H1 (cell line): ENCODE results near the gene CD34. TPM values are rescaled to one million over a fixed set of nuclear protein-coding genes. Genes with fewer than 3 reads are reported as not detected.

Source experiments
- CTCF ChIA-PET: fragments of 300-600 bp; sonication (Branson Sonifier 250); formaldehyde crosslinking; loops from one replicate; lab custom pipeline; 2021; ENCODE audit not compliant: partially characterized antibody; lab: Charles Lee
- POLR2A ChIA-PET: fragments of 300-600 bp; sonication (Branson Sonifier 250); formaldehyde crosslinking; loops from one replicate; lab custom pipeline; 2021; ENCODE audit warnings: inconsistent platforms; ENCODE audit not compliant: partially characterized antibody; lab: Charles Lee
- DNase-seq, 2 experiments: peaks; one replicate each; pipeline versions ENCODE4 v3.0.0 to v3.0.0-alpha.2; 2010 to 2022; ENCODE audit warnings: low spot score in 2 of 2, low read depth in 1 of 2, mixed read lengths in 1 of 2
- FAIRE-seq: peaks from 2 replicates; lab custom pipeline; 2011; peaks lifted over from hg19 to GRCh38; lab: Jason Lieb, UNC
- H2AFZ ChIP-seq: 2 replicates; pipeline ENCODE4 v1.8.1; 2012; ENCODE audit warnings: low read length, inconsistent platforms
- H2AK5ac ChIP-seq: 2 replicates; pipeline ENCODE4 v1.6.1; 2013; ENCODE audit warnings: low read depth, low read length
- H2BK120ac ChIP-seq: replicated peaks from 2 replicates; pipeline ENCODE3; 2013; ENCODE audit warnings: low read depth, low read length, inconsistent platforms
- H2BK12ac ChIP-seq: 2 replicates; pipeline ENCODE4 v1.6.1; 2013; ENCODE audit warnings: low read depth, low read length
- H2BK15ac ChIP-seq: 2 replicates; pipeline ENCODE4 v1.6.1; 2013; ENCODE audit warnings: low read length
- H2BK20ac ChIP-seq: 2 replicates; pipeline ENCODE4 v1.6.1; 2013; ENCODE audit warnings: low read length
- H2BK5ac ChIP-seq: 2 replicates; pipeline ENCODE4 v1.6.1; 2013; ENCODE audit warnings: low read depth, low read length
- H3K14ac ChIP-seq: 2 replicates; pipeline ENCODE4 v1.6.1; 2013; ENCODE audit warnings: inconsistent platforms; ENCODE audit not compliant: insufficient read length
- H3K18ac ChIP-seq: 2 replicates; pipeline ENCODE4 v1.6.1; 2013; ENCODE audit warnings: low read length; ENCODE audit errors: extremely low read depth
- H3K23ac ChIP-seq: 2 replicates; pipeline ENCODE4 v1.6.1; 2013; ENCODE audit warnings: inconsistent platforms; ENCODE audit not compliant: insufficient read length
- H3K23me2 ChIP-seq: 2 replicates; pipeline ENCODE4 v1.6.1; 2013; ENCODE audit warnings: low read depth, low read length
- H3K27ac ChIP-seq: 2 replicates; pipeline ENCODE4 v1.6.1; 2011; ENCODE audit warnings: low read depth, low read length, inconsistent platforms
- H3K27me3 ChIP-seq, 4 experiments: replicated peaks in 1 of 4; 1 replicate in 1 of 4; 2 replicates in 3 of 4; pipeline versions ENCODE4 v1.6.1 to v1.8.1; 2011 to 2013; ENCODE audit warnings: low read length in 3 of 4, mild to moderate bottlenecking in 3 of 4, inconsistent platforms in 2 of 4, mixed read lengths in 2 of 4, moderate library complexity in 1 of 4; ENCODE audit not compliant: control insufficient read depth in 3 of 4, insufficient read depth in 3 of 4; ENCODE audit errors: extremely low read depth in 1 of 4
- H3K36me3 ChIP-seq, 4 experiments: 2 replicates each; pipeline versions ENCODE4 v1.6.1 to v1.8.1; 2011 to 2013; ENCODE audit warnings: mild to moderate bottlenecking in 4 of 4, low read length in 3 of 4, moderate library complexity in 2 of 4, control low read depth in 1 of 4, inconsistent platforms in 1 of 4; ENCODE audit not compliant: insufficient read depth in 4 of 4, control insufficient read depth in 2 of 4
- H3K4ac ChIP-seq: replicated peaks from 2 replicates; pipeline ENCODE3; 2013; ENCODE audit warnings: low read length, low read depth, mixed read lengths, inconsistent platforms; ENCODE audit not compliant: insufficient read length
- H3K4me1 ChIP-seq, 4 experiments: replicated peaks in 1 of 4; 1 replicate in 1 of 4; 2 replicates in 3 of 4; pipeline versions ENCODE4 v1.6.1 to v1.8.1; 2011 to 2013; ENCODE audit warnings: low read length in 3 of 4, inconsistent platforms in 2 of 4, mixed read lengths in 1 of 4; ENCODE audit not compliant: insufficient read depth in 4 of 4, control insufficient read depth in 3 of 4
- H3K4me2 ChIP-seq, 2 experiments: 2 replicates each; pipeline versions ENCODE4 v1.6.1 to v1.8.1; 2011 to 2013; ENCODE audit warnings: low read depth in 2 of 2, low read length in 2 of 2, control low read depth in 1 of 2, inconsistent platforms in 1 of 2, mild to moderate bottlenecking in 1 of 2; ENCODE audit not compliant: insufficient read depth in 1 of 2
- H3K4me3 ChIP-seq, 4 experiments: fragments of 200-600, 300-600 bp in 1 of 4; sonication (generic), shearing (Covaris generic), sonication (Bioruptor Twin) in 1 of 4; 2 replicates each; pipeline versions ENCODE4 v1.5.1 to v1.8.1; 2011 to 2016; ENCODE audit warnings: low read length in 4 of 4, low read depth in 3 of 4, control low read depth in 2 of 4, inconsistent platforms in 2 of 4, mild to moderate bottlenecking in 2 of 4, mixed read lengths in 1 of 4, moderate library complexity in 1 of 4; ENCODE audit not compliant: insufficient read depth in 2 of 4; ENCODE audit errors: extremely low read depth in 1 of 4
- H3K56ac ChIP-seq: replicated peaks from 2 replicates; pipeline ENCODE3; 2013; ENCODE audit warnings: low read depth, mild to moderate bottlenecking, mixed read lengths, low read length, inconsistent platforms; ENCODE audit not compliant: insufficient read length
- H3K79me1 ChIP-seq: 2 replicates; pipeline ENCODE4 v1.6.1; 2013; ENCODE audit warnings: low read depth, low read length, control low read depth
- H3K79me2 ChIP-seq, 2 experiments: 2 replicates each; pipeline versions ENCODE4 v1.6.1 to v1.8.1; 2012 to 2013; ENCODE audit warnings: low read length in 2 of 2, mild to moderate bottlenecking in 2 of 2, inconsistent platforms in 1 of 2; ENCODE audit not compliant: insufficient read depth in 2 of 2, control insufficient read depth in 1 of 2
- H3K9ac ChIP-seq, 4 experiments: replicated peaks in 1 of 4; 1 replicate in 1 of 4; 2 replicates in 3 of 4; pipeline versions ENCODE4 v1.6.1 to v1.8.1; 2011 to 2013; ENCODE audit warnings: low read depth in 3 of 4, low read length in 3 of 4, control low read depth in 2 of 4, mild to moderate bottlenecking in 2 of 4, moderate library complexity in 2 of 4, inconsistent platforms in 1 of 4; ENCODE audit errors: extremely low read depth in 1 of 4
- H3K9me3 ChIP-seq, 2 experiments: 2 replicates each; pipeline versions ENCODE4 v1.6.1 to v1.8.1; 2012 to 2013; ENCODE audit warnings: mild to moderate bottlenecking in 2 of 2, moderate library complexity in 2 of 2, control low read depth in 1 of 2, inconsistent platforms in 1 of 2, low read depth in 1 of 2, low read length in 1 of 2, mixed read lengths in 1 of 2; ENCODE audit not compliant: insufficient read depth in 2 of 2
- H4K20me1 ChIP-seq, 2 experiments: replicated peaks in 1 of 2; 2 replicates each; pipeline versions ENCODE3 to v1.8.1; 2011 to 2013; ENCODE audit warnings: inconsistent platforms in 2 of 2, low read length in 2 of 2, mild to moderate bottlenecking in 1 of 2; ENCODE audit not compliant: insufficient read depth in 2 of 2, control insufficient read depth in 1 of 2
- H4K5ac ChIP-seq: 2 replicates; pipeline ENCODE4 v1.6.1; 2013; ENCODE audit warnings: low read length, low read depth, mixed read lengths, inconsistent platforms; ENCODE audit not compliant: insufficient read length
- H4K8ac ChIP-seq: 2 replicates; pipeline ENCODE4 v1.8.0; 2013; ENCODE audit warnings: mild to moderate bottlenecking, moderate library complexity, low read length, inconsistent platforms; ENCODE audit not compliant: insufficient read depth; ENCODE audit errors: extremely low read depth
- H4K91ac ChIP-seq: replicated peaks from 2 replicates; pipeline ENCODE3; 2013; ENCODE audit warnings: low read length, mixed read lengths, inconsistent platforms; ENCODE audit not compliant: insufficient read length
- ATF2 ChIP-seq: IDR thresholded peaks from 2 replicates; pipeline ENCODE4 v1.6.1; 2012; ENCODE audit warnings: low read length, inconsistent platforms
- HDAC6 ChIP-seq: IDR thresholded peaks from one replicate; pipeline ENCODE4 v1.7.1; 2012; ENCODE audit warnings: low read depth, mild to moderate bottlenecking, inconsistent platforms, low read length, moderate library complexity
- MAFK ChIP-seq: IDR thresholded peaks from 2 replicates; pipeline ENCODE4 v1.6.1; 2012; ENCODE audit warnings: low read depth, mild to moderate bottlenecking, improper control_type of control experiment, low read length
- POU5F1 ChIP-seq: IDR thresholded peaks from 2 replicates; pipeline ENCODE4 v1.6.1; 2011; ENCODE audit warnings: low read depth, mild to moderate bottlenecking, low read length, moderate library complexity
- RAD21 ChIP-seq, 2 experiments: IDR thresholded peaks in 1 of 2; conservative IDR thresholded peaks in 1 of 2; 2 replicates each; pipeline ENCODE4 v1.6.1; 2011; ENCODE audit warnings: low read depth in 2 of 2, low read length in 2 of 2, improper control_type of control experiment in 1 of 2, inconsistent platforms in 1 of 2, mild to moderate bottlenecking in 1 of 2, moderate library complexity in 1 of 2
- SIN3A ChIP-seq, 2 experiments: IDR thresholded peaks in 1 of 2; conservative IDR thresholded peaks in 1 of 2; 2 replicates each; pipeline ENCODE4 v1.6.1; 2011 to 2012; ENCODE audit warnings: low read length in 2 of 2, improper control_type of control experiment in 1 of 2, low read depth in 1 of 2, mild to moderate bottlenecking in 1 of 2
- SRF ChIP-seq: IDR thresholded peaks from 2 replicates; pipeline ENCODE4 v1.6.1; 2011; ENCODE audit warnings: mild to moderate bottlenecking, low read depth, low read length, moderate library complexity
- TEAD4 ChIP-seq: IDR thresholded peaks from 2 replicates; pipeline ENCODE4 v1.6.1; 2012; ENCODE audit warnings: low read depth, low read length, inconsistent platforms, mixed read lengths
- WGBS, 2 experiments: shearing (Covaris generic) in 1 of 2; methylation state at CpG; one replicate each; pipeline versions ENCODE4 v1.1.6 to v1.1.7; 2013 to 2015; ENCODE audit warnings: low lambda C conversion rate in 2 of 2, mixed read lengths in 2 of 2, inconsistent platforms in 1 of 2, low coverage in 1 of 2, missing lambda C conversion rate in 1 of 2; ENCODE audit not compliant: insufficient replicate concordance in 2 of 2, insufficient coverage in 1 of 2, insufficient read length in 1 of 2; ENCODE audit errors: extremely low coverage in 1 of 2, missing lambda C conversion rate in 1 of 2; 5-methylcytosine and 5-hydroxymethylcytosine counted together
- polyA plus RNA-seq, 7 experiments: library from polyadenylated mRNA; depleted of rRNA in 3 of 7; stranded (reverse) in 5 of 7; unstranded in 2 of 7; fragments of >200 nt in 5 of 7; fragments of 200-250 nt in 2 of 7; gene quantifications; 1 replicate in 5 of 7; 2 replicates in 1 of 7; 4 replicates in 1 of 7; pipeline versions ENCODE4 v1.2.1 to v1.2.3, GENCODE V29; 2011 to 2013; ENCODE audit warnings: missing spikeins in 2 of 7, mixed read lengths in 2 of 7
- total RNA-seq: library from RNA; stranded (reverse); fragmentation: NEBNext Ultra II Directional; extraction: Animal tissue kit (Norgen Biotek cat#: 25700); gene quantifications from 2 replicates; pipeline ENCODE4 v1.2.1, GENCODE V29; 2021
- TF ChIP-seq, protein P1 (sequence below): IDR thresholded peaks from 2 replicates; pipeline ENCODE4 v1.6.1; 2011; ENCODE audit warnings: low read length, improper control_type of control experiment

Gene CD34
- total and polyA plus RNA-seq, 2 of the 8 experiments (the other 6 are each of a cell fraction or from before 2014, with no cell fraction given) = 0.39 to 0.54 TPM

DNA sequence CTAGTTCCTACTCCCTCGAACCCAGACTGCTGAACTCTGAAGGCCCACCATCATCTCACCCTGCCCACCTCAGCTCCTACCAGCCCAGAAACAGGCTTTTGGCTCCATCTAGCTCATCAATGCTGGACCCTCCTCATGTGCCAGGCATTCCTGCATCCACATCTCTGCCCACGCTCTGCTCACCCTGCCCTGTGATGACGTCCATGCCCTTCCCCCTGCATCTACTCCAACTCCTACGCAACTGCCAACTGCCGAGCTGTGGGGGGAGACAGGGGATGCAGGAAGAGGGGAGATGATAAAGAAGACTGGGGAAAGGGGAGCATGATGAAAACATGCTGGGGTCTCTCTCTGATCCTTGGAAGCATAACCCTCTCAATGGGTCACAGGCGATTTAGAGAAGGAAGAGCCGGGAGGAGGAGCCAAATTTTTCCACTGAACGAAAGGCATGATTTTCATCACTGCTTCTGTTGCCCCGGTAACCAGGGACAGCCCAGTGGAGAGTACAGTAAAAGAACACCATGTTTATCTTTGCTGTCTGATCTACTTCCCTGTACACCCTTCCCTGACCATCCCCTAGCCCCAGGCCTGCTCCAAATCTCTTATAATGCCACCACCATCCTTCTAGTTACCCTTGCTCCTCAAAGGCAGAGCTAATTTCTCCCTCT is 44.3 kb downstream of the CD34 start:
- H3K79me2 ChIP-seq = no peaks in the 10 kb centered on the region
- H3K27me3 ChIP-seq = peaks cover 0 to 23% (median 8%) of the 10 kb centered on the region in 4 experiments; a peak in 6 of 7 replicates
- H2AK5ac ChIP-seq = no peak overlapping the region
- no peak overlapping the region for H4K8ac ChIP-seq
- no peak overlapping the region for H3K18ac ChIP-seq
- FAIRE-seq = no peak
- no peak overlapping the region for H3K14ac ChIP-seq
- no peak for DNase-seq
- peaks cover 0 to 7% (median 5%) of the 10 kb centered on the region in 4 experiments; a peak in 6 of 7 replicates for H3K4me1 ChIP-seq
- H3K4me2 ChIP-seq = no peak overlapping the region
- ChIA-PET CTCF (interaction anchor here (4.6 to 12.5 kb wide), 3 partner anchors 19 to 42 kb away, joined by 37 to 180 read pairs (median 55); no protein-coding TSS in a partner anchor), POLR2A (no interaction called here)
- H4K91ac ChIP-seq = no peak overlapping the region
- H3K56ac ChIP-seq = no peak overlapping the region
- H3K27ac ChIP-seq = no peak overlapping the region
- no peak overlapping the region for H3K4me3 ChIP-seq
- WGBS, 2 experiments = 86% methylated on average over 9 of the region's 9 CpGs; no CpG with 5 or more reads in 1 of the 2 experiments
- H3K23ac ChIP-seq = no peak overlapping the region
- no peak overlapping the region for H3K9ac ChIP-seq
- H3K23me2 ChIP-seq = peaks cover 5% of the 10 kb centered on the region; the same call in 1 of the 2 replicates
- H2BK5ac ChIP-seq = no peak overlapping the region
- H2BK12ac ChIP-seq = no peak overlapping the region
- H2AFZ ChIP-seq = no peak overlapping the region
- no peaks in the 10 kb centered on the region for H4K20me1 ChIP-seq
- H2BK20ac ChIP-seq = no peak overlapping the region
- no peak overlapping the region for H4K5ac ChIP-seq
- no peak overlapping the region for H2BK120ac ChIP-seq
- no peaks in the 10 kb centered on the region for H3K36me3 ChIP-seq
- no peak overlapping the region for H3K4ac ChIP-seq
- H3K79me1 ChIP-seq = no peaks in the 10 kb centered on the region
- no peak overlapping the region for H2BK15ac ChIP-seq
- no peaks in the 10 kb centered on the region for H3K9me3 ChIP-seq
- TF ChIP-seq POU5F1 (no peak), SRF (no peak), ATF2 (no peak), MAFK (no peak), RAD21 (IDR thresholded peaks at IDR 0.05 in 1 of 2, conservative IDR thresholded peaks at IDR 0.05 in 1 of 2; ENCODE audit: low read depth in 2 of 2, low read length in 2 of 2) (no peak), SIN3A (conservative IDR thresholded peaks at IDR 0.05 in 1 of 2, IDR thresholded peaks at IDR 0.05 in 1 of 2; ENCODE audit: low read depth in 1 of 2, low read length in 2 of 2) (no peak), HDAC6 (no peak), TEAD4 (no peak)
- TF ChIP-seq, protein P1, sequence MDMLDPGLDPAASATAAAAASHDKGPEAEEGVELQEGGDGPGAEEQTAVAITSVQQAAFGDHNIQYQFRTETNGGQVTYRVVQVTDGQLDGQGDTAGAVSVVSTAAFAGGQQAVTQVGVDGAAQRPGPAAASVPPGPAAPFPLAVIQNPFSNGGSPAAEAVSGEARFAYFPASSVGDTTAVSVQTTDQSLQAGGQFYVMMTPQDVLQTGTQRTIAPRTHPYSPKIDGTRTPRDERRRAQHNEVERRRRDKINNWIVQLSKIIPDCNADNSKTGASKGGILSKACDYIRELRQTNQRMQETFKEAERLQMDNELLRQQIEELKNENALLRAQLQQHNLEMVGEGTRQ = no peak
